Stimulated activated CD4-positive, alpha-beta T cell treated with anti-CD3 and anti-CD28 coated beads, Interleukin-1b, Interleukin-23, amount 100 ng/mL, for 1 hour (primary cell): ENCODE data around the gene NDUFB4.
"Not testable (repeated sequence)": the region's sequence is repeated elsewhere in the genome, so short reads cannot be mapped to it uniquely, and the experiment has no call there.

Experiments used
- DNase-seq, 2 donors: peaks; one replicate each; pipeline ENCODE4 v3.0.0-alpha.2; 2020; ENCODE audit warnings: low read depth in 2 of 2

The NDUFB4 gene

DNA sequence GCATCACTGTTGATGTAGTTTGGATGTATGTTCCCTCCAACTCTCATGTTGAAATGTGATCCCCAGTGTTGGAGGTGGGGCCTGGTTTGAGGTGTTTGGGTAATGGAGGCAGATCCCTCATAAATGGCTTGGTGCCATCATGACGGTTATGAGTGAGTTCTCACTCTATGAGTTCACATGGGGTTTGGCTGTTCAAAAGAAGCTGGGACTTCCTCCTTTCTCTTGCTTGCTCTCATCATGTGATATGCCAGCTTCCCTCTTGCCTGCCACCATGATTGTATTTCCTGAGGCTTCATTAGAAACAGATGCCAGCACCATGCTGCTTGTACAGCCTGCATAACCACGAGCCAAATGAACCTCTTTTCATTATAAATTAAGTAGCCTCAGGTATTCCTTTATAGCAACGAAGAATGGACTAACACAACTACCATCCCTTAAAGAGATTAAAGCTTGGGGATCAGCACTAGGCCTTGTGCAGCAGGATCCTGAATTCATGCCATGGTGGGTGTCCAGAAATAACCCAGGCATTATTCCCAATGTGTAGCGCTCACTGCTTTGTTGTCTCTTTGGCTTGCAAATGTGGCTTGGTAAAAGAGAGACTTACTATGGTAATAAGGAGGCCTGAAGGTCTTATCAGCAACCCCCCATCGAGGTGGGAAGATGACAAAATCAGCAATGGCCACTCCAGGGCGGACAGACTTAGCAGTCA, 41.9 kb downstream of the NDUFB4 start:
- no peak for DNase-seq

- not testable (repeated sequence) for DNase-seq
These were observed 42.7 kb downstream of the NDUFB4 start for GRCh38 chr3:120638820-120639219.

DNA sequence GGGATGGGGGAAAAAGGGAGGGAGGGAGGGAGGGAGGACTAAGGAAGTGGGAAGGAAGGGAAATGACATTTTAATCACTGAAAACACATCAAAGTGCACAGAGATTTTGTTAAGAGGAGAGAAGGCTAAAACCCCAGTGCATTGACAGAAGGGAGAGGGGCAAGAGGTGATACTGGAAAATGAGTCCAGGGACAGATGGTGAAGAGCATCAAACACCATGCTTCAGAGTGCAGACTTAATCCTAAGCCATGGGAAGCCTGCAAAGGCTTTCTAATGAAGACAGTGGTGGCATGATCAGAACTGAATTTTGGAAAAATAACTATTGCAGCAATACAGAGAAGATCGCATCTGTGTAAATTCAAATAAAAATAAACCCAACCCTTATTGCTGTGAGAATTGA, 44.1 kb downstream of the NDUFB4 start:
- no peak for DNase-seq

DNA sequence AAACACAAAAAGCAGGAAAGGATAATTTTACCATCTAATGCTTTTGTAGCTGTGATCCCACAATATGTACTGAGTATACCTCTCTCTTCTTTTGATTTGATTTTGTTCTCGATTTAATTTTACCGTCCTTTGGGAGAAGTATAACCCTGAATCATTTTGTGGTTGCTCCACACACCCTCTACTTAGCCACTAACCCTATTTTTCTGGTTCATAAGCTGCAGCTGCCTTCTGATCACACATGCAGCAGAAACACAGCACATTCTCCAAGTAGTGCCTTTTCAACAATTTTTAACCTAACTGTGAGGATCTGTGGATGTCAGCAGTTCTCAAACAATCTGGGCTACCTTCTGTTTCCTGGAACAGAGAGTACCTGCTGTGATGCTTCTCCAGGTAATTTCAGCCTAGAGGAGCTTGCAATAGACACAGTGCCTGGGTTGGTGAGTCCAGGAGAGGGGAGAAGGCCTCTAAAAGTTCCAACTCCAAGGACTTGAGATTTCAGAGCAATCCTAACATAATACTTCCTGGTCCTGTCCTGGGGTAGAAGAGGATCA, 45.6 kb downstream of the NDUFB4 start:
- DNase-seq = no peak

DNA sequence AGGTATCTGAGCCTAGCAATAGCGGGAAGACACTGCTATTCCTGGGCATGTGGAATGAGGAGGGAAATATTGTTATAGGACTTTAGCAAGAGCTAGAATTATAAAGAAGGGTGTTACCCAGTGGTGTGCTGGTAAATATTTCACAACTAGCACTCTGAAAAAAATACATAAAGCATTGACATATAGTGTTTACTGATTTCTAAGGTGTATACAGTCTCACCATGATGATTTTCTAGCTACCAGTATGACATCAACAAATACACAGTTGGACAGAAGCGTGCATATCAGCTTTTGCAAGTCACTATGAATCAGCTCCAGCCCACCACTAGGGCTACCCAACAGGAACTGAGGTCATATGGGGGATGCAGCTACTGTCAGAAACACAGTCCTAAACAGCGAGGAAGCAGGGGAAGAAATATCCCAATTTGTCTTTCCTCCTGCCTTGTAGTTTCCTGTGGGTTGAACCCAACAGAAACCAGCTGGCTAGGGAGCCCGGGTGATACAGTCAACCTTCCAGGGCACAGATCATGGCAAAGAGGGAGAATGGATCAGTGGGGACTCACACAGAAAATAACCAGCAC, 46.3 kb downstream of the NDUFB4 start:
- DNase-seq = no peak

DNA sequence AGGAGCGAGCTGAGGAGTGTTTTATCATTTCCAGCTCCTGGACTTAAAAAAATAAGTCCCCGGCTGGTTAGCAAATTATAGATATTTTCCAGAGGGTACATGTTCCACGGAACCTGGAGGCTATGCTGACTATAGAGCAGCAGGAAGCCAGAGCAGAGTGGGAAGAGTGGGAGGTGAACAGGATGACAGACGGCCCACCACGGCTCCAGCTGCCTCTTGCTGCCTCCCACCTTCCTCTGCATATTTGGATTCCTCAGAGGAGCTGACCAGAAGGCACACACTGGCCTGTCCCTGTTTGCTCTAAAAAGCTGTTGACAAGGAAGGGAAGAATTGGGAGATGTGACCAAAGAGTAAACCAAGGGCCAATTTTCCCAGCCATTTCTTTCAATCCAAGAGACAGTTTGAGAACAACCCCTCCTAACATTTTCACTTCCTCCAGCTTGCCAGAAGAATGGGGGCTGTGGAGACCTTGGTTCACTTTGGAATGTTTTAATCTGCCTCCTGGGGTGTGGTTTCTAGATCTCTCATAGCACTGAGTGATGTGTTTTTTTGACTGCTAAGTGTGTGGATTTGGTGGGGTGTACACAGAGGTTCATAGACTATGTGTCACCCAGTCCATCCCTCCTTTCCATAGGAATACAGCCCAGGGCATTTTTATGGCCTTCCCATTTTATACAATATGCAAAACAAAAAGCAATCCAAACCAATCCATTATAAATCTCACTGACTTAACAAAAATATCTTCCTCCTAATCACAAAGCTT, 49.1 kb downstream of the NDUFB4 start:
- DNase-seq = no peak

DNA sequence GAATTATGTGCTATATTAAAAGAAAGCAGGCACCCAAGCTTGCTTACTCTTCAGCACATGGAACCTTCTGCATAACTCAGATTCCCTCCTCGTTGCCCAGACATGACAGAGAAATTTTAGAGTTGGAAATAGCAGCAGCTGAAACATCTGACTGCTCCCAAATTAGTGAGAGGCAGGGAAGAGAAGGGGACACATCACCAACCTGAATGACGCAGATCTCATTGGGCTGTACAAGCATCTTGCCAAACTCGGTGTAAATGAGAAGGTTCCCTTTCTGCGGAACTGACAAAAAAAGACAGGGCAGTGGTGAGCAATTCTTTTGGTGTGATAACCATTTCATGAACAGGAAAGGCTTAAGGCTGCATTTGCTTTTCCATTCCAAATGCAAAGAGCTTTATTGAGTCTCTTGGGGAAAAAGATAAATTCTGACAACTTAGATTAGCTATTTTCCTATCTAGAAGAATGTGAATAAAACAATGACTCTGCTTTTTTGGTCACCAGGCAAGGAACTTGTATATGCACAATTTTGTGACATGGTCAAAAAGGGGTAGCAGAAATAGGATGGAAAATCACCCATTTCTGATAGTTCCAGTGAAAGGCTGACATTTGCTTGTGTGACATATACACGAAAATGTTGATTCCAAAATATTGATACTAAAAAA, 50.8 kb downstream of the NDUFB4 start:
- no peak for DNase-seq

- no peak for DNase-seq
These were observed 52.2 kb downstream of the NDUFB4 start for GRCh38 chr3:120648290-120648689.

DNA sequence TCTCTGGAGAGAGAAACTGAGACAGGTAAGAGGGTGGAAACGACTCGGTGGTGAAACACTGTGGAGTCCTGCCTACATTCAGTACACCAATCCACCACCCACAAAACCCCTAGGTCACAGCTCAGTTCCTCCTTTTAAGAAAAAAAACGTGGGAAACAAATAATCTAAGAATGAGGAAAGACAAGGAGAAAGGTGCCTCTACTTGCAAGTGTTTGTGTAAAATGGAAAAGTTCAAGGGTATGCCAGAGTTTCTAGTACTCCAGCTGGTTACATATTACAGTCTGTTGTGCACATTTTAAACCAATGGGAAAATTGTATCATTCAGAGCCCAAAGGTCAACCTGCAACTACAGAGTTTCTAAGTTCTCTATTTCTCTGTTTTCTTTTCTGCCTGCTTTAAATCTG, 53.7 kb downstream of the NDUFB4 start:
- DNase-seq = no peak

- no peak for DNase-seq
These were observed 54.2 kb downstream of the NDUFB4 start for GRCh38 chr3:120650311-120650710.
